Dedifferentiated amniotic fluid mesenchymal stem cell (primary cell): ENCODE measurements around the gene RGPD6.
"Not testable (repeated sequence)": the region's sequence is repeated elsewhere in the genome, so short reads cannot be mapped to it uniquely, and the experiment has no call there.

ENCODE experiments used
- DNase-seq: peaks from one replicate; pipeline ENCODE4 v3.0.0-alpha.2; 2016; ENCODE audit errors: extremely low spot score

Gene RGPD6

GRCh38 chr2:110576763-110577416 lies at the start of gene RGPD6:
TSS of gene RGPD6 (minus strand) at chr2:110577222. CDS start at chr2:110577024, 198 bp downstream.
- DNase-seq: not testable (repeated sequence)

GRCh38 chr2:110619326-110619939 lies 42.4 kb upstream of the RGPD6 start:
- not testable (repeated sequence) for DNase-seq

- DNase-seq: not testable (repeated sequence)
These were observed 36.9 kb upstream of the RGPD6 start for GRCh38 chr2:110613927-110614326.

GRCh38 chr2:110610613-110611250 lies 33.7 kb upstream of the RGPD6 start:
- DNase-seq: not testable (repeated sequence)

- DNase-seq: not testable (repeated sequence)
These were observed 33.0 kb upstream of the RGPD6 start for GRCh38 chr2:110609843-110610612.

GRCh38 chr2:110608788-110609502 lies 31.9 kb upstream of the RGPD6 start:
- DNase-seq: not testable (repeated sequence)

GRCh38 chr2:110605057-110605456 lies 28.0 kb upstream of the RGPD6 start:
- not testable (repeated sequence) for DNase-seq

GRCh38 chr2:110603917-110604591 lies 27.0 kb upstream of the RGPD6 start:
- not testable (repeated sequence) for DNase-seq

GRCh38 chr2:110602139-110602538 lies 25.1 kb upstream of the RGPD6 start:
- not testable (repeated sequence) for DNase-seq

- not testable (repeated sequence) for DNase-seq
These were observed 15.0 kb upstream of the RGPD6 start for GRCh38 chr2:110591973-110592372.

GRCh38 chr2:110589677-110590330 lies 12.8 kb upstream of the RGPD6 start:
- not testable (repeated sequence) for DNase-seq

GRCh38 chr2:110588520-110588919 lies 11.5 kb upstream of the RGPD6 start:
- DNase-seq: not testable (repeated sequence)

- DNase-seq: not testable (repeated sequence)
These were observed 2.4 kb upstream of the RGPD6 start for GRCh38 chr2:110579216-110579965.

- not testable (repeated sequence) for DNase-seq
These were observed 1.4 kb upstream of the RGPD6 start for GRCh38 chr2:110578429-110578828.

- not testable (repeated sequence) for DNase-seq
These were observed 77.2 kb downstream of the RGPD6 start for GRCh38 chr2:110499755-110500377.

GRCh38 chr2:110496027-110496426 lies 81.0 kb downstream of the RGPD6 start:
- not testable (repeated sequence) for DNase-seq

GRCh38 chr2:110494488-110494887 lies 82.5 kb downstream of the RGPD6 start:
- DNase-seq: not testable (repeated sequence)

- DNase-seq: not testable (repeated sequence)
These were observed 88.0 kb downstream of the RGPD6 start for GRCh38 chr2:110488991-110489390.

- DNase-seq: not testable (repeated sequence)
These were observed 94.3 kb downstream of the RGPD6 start for GRCh38 chr2:110482697-110483096.
